Right kidney (tissue), 1 donor: ENCODE results near the gene MGAT5B.

Experiments
- DNase-seq: peaks from one replicate; pipeline ENCODE4 v3.0.0-alpha.2; 2016

Gene MGAT5B

DNA sequence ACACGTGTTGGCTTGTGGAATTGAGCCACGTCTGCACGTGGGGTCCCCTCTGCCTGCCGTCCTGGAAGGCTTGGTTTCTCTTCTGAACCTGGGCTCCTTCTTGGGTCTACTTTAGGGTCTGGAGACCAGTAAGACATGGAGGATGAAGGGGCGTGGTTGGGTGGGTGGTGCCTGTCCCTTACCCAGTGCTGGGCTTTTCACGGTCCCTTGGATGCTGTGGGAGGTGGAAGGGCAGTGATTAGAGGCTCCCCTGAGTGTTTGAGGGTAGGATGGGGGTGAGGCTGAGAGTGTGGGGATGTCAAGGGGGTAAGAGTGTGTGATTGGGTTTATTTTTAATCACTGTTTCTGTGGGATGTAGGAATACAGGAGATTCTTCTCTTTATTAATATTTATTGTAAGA is 38.3 kb downstream of the MGAT5B start:
- no peak for DNase-seq

- DNase-seq: no peak
Observed at GRCh38 chr17:76907352-76907751, 39.1 kb downstream of the MGAT5B start.

GRCh38 chr17:76909971-76910760 is 42.0 kb downstream of the MGAT5B start:
- peak; percentile 51 for DNase-seq

- no peak for DNase-seq
Observed at GRCh38 chr17:76911299-76912017, 43.3 kb downstream of the MGAT5B start.

GRCh38 chr17:76912421-76913164 is 44.4 kb downstream of the MGAT5B start:
- no peak for DNase-seq

- no peak for DNase-seq
Observed at GRCh38 chr17:76914937-76915336, 46.7 kb downstream of the MGAT5B start.

GRCh38 chr17:76915840-76916510 is 47.8 kb downstream of the MGAT5B start:
- DNase-seq: no peak

DNA sequence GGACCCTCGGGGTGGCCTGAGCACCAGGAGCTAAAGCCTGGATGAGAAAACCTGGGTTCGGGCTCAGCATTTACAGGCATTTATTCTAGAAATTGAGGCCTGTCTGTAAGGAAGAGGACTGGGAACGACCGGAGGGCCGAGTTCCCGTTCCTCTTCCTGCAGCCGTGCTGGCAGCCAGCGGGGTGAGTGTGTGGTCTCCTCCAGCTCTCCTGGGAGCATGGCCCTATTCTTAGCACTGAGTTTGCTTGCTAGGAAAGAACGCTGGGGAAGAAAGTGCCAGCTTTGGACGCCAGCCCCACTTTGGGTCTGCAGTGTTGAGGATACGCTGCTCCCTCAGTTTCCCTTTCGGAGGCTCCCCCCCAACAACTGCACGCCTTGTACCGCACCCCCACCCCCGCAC is 49.6 kb downstream of the MGAT5B start:
- no peak for DNase-seq

- no peak for DNase-seq
Observed at GRCh38 chr17:76918811-76919210, 50.6 kb downstream of the MGAT5B start.

DNA sequence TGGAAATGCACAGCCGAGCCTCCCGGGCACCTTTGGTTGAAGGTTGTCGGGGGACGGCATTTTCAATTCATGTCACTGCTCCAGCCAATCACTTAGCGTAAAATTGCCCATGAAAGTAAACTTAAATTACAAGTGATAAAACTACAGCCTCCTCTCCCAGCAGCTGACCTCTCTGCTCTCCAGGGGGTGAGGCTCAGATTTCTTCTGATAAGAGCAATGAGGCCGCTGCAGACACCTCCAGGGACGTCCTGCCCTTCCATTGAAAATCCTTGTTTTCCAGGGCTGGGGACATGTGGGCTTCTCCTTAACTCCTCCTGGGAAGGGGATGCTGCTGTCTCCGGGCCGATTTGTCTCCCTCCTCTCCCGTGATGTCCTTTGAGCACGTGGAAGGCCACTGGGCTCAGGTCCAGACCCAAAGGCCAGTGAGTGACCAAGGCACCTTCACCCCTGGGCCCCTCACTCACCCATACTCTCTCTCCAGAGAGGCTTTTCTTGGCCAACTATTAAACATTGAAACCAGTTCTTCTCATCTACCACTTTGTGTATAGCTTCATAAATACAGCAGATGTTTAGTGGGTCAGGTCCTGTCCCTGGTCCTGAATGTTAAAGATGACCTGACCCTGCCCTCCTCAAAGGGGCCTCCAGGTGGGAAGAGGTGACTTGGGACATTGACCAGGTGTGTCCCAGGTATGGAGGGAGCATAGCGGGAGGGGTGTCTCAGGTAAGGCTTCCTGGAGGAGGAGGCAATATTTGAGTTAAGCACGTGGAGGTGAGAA is 52.3 kb downstream of the MGAT5B start:
- DNase-seq: no peak

DNA sequence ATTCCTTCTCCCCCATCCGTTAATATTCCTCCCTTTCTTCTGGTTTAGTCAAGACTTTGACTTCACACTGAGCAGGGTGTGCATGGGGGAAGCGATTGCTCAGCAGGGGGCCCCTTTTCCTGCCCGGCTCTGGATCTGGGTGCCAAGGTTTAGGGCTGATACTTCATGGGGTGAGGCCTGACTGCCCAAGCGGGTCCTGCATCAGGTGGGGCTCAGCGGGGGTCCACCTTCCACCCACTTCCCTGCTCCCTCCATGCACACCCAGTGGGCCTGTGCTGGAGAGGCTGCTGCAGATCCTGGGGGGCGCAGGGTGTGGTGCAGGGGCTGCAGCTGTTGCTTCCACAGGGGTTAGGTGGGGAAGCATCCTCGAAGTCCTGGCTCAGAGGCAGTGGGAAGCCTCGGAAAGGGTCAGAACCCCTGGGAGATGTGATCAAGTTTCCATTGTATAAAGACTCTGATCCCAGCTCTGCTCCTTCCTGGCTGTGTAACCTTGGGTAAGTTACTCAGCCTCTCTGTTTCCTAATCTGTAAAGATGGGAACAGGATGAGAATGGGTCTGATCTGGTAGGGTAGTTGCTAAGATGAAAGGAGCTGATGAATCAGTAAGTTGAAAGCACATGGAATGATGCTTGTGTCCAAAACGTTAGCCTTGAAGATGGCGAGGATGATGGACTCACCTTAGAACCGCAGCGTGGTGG is 53.3 kb downstream of the MGAT5B start:
- no peak for DNase-seq

DNA sequence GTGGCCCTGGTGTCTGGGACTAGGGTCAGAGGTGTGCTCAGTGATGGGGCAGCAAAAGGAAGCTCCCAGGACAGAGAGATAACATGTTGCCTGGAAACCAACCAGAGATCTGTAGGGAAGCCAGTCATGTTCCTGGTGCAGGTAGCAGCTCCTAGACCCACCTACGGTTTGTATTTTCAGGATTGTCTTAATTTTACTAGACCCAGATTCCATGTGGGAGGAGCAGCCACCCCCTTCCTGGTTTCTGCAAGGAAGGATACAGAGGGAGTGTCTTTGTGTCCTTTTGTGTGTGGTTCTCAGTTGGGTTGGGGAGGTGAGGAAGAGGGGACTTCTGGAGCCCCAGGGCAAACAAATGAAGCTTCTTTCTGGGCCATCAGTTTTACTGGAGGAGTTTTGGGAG is 53.9 kb downstream of the MGAT5B start:
- no peak for DNase-seq

DNA sequence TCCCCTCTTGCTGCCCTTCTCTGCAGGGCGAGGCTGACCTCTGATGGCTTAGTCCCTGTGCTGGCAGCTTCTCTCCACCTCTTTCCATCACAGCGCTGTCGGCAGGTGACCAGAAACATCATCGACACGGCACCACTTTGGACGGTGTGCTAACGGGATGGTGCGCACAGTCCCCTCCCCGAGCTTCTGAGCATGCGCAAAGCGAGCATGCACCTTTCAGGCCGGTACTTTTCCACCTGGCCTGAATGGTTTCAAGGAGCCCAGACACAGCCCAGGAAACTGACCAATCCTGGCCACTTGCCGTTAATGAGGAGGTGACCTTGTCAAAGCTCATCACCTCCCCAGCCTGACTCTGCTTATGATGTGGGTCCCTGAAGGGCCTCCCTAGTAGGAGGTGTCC is 54.8 kb downstream of the MGAT5B start:
- no peak for DNase-seq

DNA sequence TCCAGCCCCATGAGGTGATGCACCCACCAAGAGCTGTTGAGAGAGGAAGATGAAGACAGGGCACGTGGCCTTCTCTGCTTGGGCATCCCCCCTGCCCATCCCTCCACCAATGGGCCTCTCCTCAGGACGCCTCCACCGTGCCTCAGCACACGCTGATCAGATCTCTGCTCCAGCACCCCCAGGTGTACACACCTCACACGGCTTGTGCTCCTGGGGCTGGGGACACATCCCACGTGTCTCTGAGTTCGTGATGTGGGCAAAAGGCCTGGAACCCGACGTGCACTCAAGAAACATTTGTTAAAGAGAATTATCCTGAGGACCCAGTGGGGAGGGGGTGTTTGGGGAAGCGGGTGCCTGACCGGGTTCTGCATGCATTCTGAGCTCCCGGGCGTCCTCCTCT is 55.3 kb downstream of the MGAT5B start:
- DNase-seq: no peak

DNA sequence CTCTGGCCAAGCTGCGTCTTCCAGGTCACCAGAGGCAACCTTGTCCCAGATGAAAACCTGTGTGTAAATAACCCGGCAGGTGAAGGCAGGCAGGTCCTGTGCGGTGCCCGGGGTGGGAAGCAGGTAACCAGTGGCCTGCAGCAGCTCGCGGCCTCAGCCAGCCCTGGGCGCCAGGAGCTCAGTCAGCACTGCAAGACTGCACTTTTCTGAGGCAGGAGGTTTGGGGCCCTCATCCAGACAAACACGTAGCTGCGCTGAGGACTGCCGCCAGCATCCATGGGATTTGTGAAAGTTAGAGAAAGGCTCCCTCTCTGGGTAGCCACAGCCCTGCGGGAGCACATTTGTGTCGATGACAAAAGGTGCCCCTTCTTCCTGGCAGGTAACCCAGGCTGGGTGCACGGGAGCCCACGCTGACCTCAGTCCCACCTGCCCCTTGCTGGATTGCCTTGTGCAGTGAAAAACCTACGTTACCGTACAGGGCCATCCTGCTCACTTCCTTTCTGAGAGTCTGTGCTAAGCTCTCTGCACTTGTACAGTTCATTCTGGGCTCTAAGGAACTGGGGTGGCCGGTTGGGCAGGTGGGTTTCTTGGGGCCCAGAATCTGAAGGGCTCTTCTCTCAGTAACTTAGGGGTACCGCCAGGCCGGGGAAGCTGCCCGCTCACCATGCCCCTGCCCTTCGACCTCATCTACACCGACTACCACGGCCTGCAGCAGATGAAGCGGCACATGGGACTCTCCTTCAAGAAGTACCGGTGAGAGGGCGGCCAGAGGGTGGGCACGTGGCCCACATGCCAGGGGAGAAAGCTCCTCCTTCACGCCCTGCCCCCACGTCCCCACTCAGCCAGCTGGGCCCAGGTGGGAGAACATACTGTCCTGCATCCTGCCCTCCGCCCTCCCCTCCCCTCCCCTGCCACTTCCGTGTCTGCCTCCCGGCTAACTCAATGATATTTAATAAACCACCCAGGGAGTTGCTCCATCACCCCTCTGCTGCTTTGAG is 56.4 kb downstream of the MGAT5B start:
- DNase-seq: no peak

GRCh38 chr17:76925441-76925891 is 57.3 kb downstream of the MGAT5B start:
- peak; percentile 28 for DNase-seq

- DNase-seq: no peak
Observed at GRCh38 chr17:76926237-76926866, 58.1 kb downstream of the MGAT5B start.

DNA sequence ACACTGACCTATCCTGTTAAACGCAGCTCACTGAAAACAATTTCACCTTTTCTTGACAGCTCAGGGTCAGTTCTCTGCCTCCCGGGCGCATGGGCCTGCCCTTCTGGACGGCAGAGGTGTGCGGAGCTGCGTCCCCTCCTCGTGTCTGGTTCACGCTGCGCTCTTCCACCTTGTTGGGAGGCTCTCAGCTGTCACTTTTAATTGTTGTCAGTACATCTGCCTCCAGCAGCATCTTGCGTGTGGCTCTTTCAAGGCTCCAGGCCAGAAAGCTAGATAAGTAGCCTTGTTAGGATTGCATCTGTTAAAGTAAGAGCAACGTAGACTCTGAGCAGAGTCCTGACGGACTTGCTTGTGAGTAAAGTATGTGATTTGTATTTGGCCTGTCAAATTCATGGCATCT is 59.4 kb downstream of the MGAT5B start:
- no peak for DNase-seq

GRCh38 chr17:76927982-76928381 is 59.8 kb downstream of the MGAT5B start:
- DNase-seq: no peak
